Measurements from ENCODE around the gene INKA1. TPM values are rescaled to one million over a fixed set of nuclear protein-coding genes. Genes with fewer than 3 reads are reported as not detected.

Gene INKA1
- total and polyA plus RNA-seq, 9 donors = 8.2 to 17.6 (median 11.6) TPM

- peaks cover 30% of the 10 kb centered on the region for H3K36me3 ChIP-seq (ENCODE audit: control insufficient read depth, insufficient read depth, low read length)
- H3K4me1 ChIP-seq (ENCODE audit: control insufficient read depth, insufficient read depth, low read length) = peaks cover 27% of the 10 kb centered on the region
- H3K9me3 ChIP-seq (replicated peaks; ENCODE audit: control insufficient read depth, low read depth, low read length) = no peaks in the 10 kb centered on the region
- no peak overlapping the region for H3K4me3 ChIP-seq (ENCODE audit: low read length)
- DNase-seq = no peak
- H3K27me3 ChIP-seq (ENCODE audit: control insufficient read depth, insufficient read depth, low read length) = no peaks in the 10 kb centered on the region
- H3K27ac ChIP-seq (ENCODE audit: low read length) = no peak overlapping the region
- WGBS (ENCODE audit: insufficient coverage) = 81% methylated on average over 2 of the region's 7 CpGs
Observed at GRCh38 chr3:49841806-49842205, 38.7 kb downstream of the INKA1 start.

- peaks cover 27% of the 10 kb centered on the region for H3K4me1 ChIP-seq (ENCODE audit: control insufficient read depth, insufficient read depth, low read length)
- 77% methylated on average over 2 of the region's 3 CpGs for WGBS (ENCODE audit: insufficient coverage)
- no peak overlapping the region for H3K27ac ChIP-seq (ENCODE audit: low read length)
- peaks cover 29% of the 10 kb centered on the region for H3K36me3 ChIP-seq (ENCODE audit: control insufficient read depth, insufficient read depth, low read length)
- no peaks in the 10 kb centered on the region for H3K9me3 ChIP-seq (replicated peaks; ENCODE audit: control insufficient read depth, low read depth, low read length)
- no peaks in the 10 kb centered on the region for H3K27me3 ChIP-seq (ENCODE audit: control insufficient read depth, insufficient read depth, low read length)
- H3K4me3 ChIP-seq (ENCODE audit: low read length) = no peak overlapping the region
- DNase-seq = no peak
Observed at GRCh38 chr3:49842843-49843517, 39.9 kb downstream of the INKA1 start.

- Histone ChIP-seq H3K27me3 (ENCODE audit: control insufficient read depth, insufficient read depth, low read length) (no peaks in the 10 kb centered on the region), H3K4me1 (ENCODE audit: control insufficient read depth, insufficient read depth, low read length) (peaks cover 21% of the 10 kb centered on the region), H3K4me3 (ENCODE audit: low read length) (no peak overlapping the region), H3K9me3 (replicated peaks; ENCODE audit: control insufficient read depth, low read depth, low read length) (no peaks in the 10 kb centered on the region), H3K36me3 (ENCODE audit: control insufficient read depth, insufficient read depth, low read length) (peaks cover 29% of the 10 kb centered on the region), H3K27ac (ENCODE audit: low read length) (no peak overlapping the region)
- no peak for DNase-seq
- 76% methylated on average over 3 of the region's 5 CpGs for WGBS (ENCODE audit: insufficient coverage)
Observed at GRCh38 chr3:49844464-49845183, 41.6 kb downstream of the INKA1 start.

GRCh38 chr3:49845694-49846093, 42.6 kb downstream of the INKA1 start:
- WGBS (ENCODE audit: insufficient coverage) = 57% methylated on average over 1 of the region's 3 CpGs
- Histone ChIP-seq H3K4me3 (ENCODE audit: low read length) (no peak overlapping the region), H3K4me1 (ENCODE audit: control insufficient read depth, insufficient read depth, low read length) (peaks cover 10% of the 10 kb centered on the region)

More at GRCh38 chr3:49845694-49846093, 42.6 kb downstream of the INKA1 start:
- Histone ChIP-seq H3K27me3 (ENCODE audit: control insufficient read depth, insufficient read depth, low read length) (no peaks in the 10 kb centered on the region), H3K9me3 (replicated peaks; ENCODE audit: control insufficient read depth, low read depth, low read length) (no peaks in the 10 kb centered on the region), H3K36me3 (ENCODE audit: control insufficient read depth, insufficient read depth, low read length) (peaks cover 29% of the 10 kb centered on the region), H3K27ac (ENCODE audit: low read length) (no peak overlapping the region)
- no peak for DNase-seq

Other genes with a start within 250 kb of the INKA1 start
- gene BSN, start 248.8 kb upstream of the INKA1 start, total RNA-seq = 0.44 TPM
- gene BSN, start 248.8 kb upstream of the INKA1 start, polyA plus RNA-seq (ENCODE audit: insufficient read depth in 1 of 8, insufficient read length in 8 of 8, low replicate concordance in 1 of 8) = 1 to 10 TPM in 2 of 8 donors, under 1 TPM in 6; 0.48 to 1.2 (median 0.67) TPM
- gene APEH, start 128.9 kb upstream of the INKA1 start, total RNA-seq = 56.6 TPM
- 10 to 100 TPM; 53.6 to 71.3 (median 61.5) TPM for gene APEH, start 128.9 kb upstream of the INKA1 start, polyA plus RNA-seq (ENCODE audit: insufficient read depth in 1 of 8, insufficient read length in 8 of 8, low replicate concordance in 1 of 8)
- 7.0 TPM for gene MST1, start 113.8 kb upstream of the INKA1 start, total RNA-seq
- gene MST1, start 113.8 kb upstream of the INKA1 start, polyA plus RNA-seq (ENCODE audit: insufficient read depth in 1 of 8, insufficient read length in 8 of 8, low replicate concordance in 1 of 8) = 10 to 100 TPM in 3 of 8 donors, 1 to 10 TPM in 5; 7.1 to 30.3 (median 9.8) TPM
- gene RNF123, start 113.7 kb upstream of the INKA1 start, total RNA-seq = 20.4 TPM
- 10 to 100 TPM; 32.2 to 46.5 (median 37.0) TPM for gene RNF123, start 113.7 kb upstream of the INKA1 start, polyA plus RNA-seq (ENCODE audit: insufficient read depth in 1 of 8, insufficient read length in 8 of 8, low replicate concordance in 1 of 8)
- 1.2 TPM for gene AMIGO3, start 83.6 kb upstream of the INKA1 start, total RNA-seq
- gene AMIGO3, start 83.6 kb upstream of the INKA1 start, polyA plus RNA-seq (ENCODE audit: insufficient read depth in 1 of 8, insufficient read length in 8 of 8, low replicate concordance in 1 of 8) = 1 to 10 TPM; 1.6 to 3.8 (median 3.3) TPM
- gene GMPPB, start 79.3 kb upstream of the INKA1 start, total RNA-seq = 12.2 TPM
- gene GMPPB, start 79.3 kb upstream of the INKA1 start, polyA plus RNA-seq (ENCODE audit: insufficient read depth in 1 of 8, insufficient read length in 8 of 8, low replicate concordance in 1 of 8) = 10 to 100 TPM; 11.1 to 15.3 (median 12.7) TPM
- 12.6 TPM for gene IP6K1, start 16.7 kb upstream of the INKA1 start, total RNA-seq
- 10 to 100 TPM; 18.5 to 27.2 (median 23.7) TPM for gene IP6K1, start 16.7 kb upstream of the INKA1 start, polyA plus RNA-seq (ENCODE audit: insufficient read depth in 1 of 8, insufficient read length in 8 of 8, low replicate concordance in 1 of 8)
- gene CDHR4, start 3.4 kb upstream of the INKA1 start, total RNA-seq = not detected
- gene CDHR4, start 3.4 kb upstream of the INKA1 start, polyA plus RNA-seq (ENCODE audit: insufficient read depth in 1 of 8, insufficient read length in 8 of 8, low replicate concordance in 1 of 8) = under 1 TPM in 6 of 8 donors, not detected in 2; 0.06 to 0.52 (median 0.15) TPM
- gene UBA7, start 10.7 kb downstream of the INKA1 start, total RNA-seq = 23.3 TPM
- gene UBA7, start 10.7 kb downstream of the INKA1 start, polyA plus RNA-seq (ENCODE audit: insufficient read depth in 1 of 8, insufficient read length in 8 of 8, low replicate concordance in 1 of 8) = 10 to 100 TPM; 19.8 to 31.6 (median 23.6) TPM
- 4.5 TPM for gene TRAIP, start 53.3 kb downstream of the INKA1 start, total RNA-seq
- gene TRAIP, start 53.3 kb downstream of the INKA1 start, polyA plus RNA-seq (ENCODE audit: insufficient read depth in 1 of 8, insufficient read length in 8 of 8, low replicate concordance in 1 of 8) = 1 to 10 TPM; 3.8 to 6.7 (median 5.4) TPM
- gene CAMKV, start 66.6 kb downstream of the INKA1 start, total RNA-seq = 0.22 TPM
- 1 to 10 TPM in 2 of 8 donors, under 1 TPM in 6; 0.08 to 2.1 (median 0.57) TPM for gene CAMKV, start 66.6 kb downstream of the INKA1 start, polyA plus RNA-seq (ENCODE audit: insufficient read depth in 1 of 8, insufficient read length in 8 of 8, low replicate concordance in 1 of 8)
- gene MST1R, start 100.6 kb downstream of the INKA1 start, total RNA-seq = 1.2 TPM
- gene MST1R, start 100.6 kb downstream of the INKA1 start, polyA plus RNA-seq (ENCODE audit: insufficient read depth in 1 of 8, insufficient read length in 8 of 8, low replicate concordance in 1 of 8) = 1 to 10 TPM; 1.8 to 5.0 (median 3.4) TPM
- gene MON1A, start 126.5 kb downstream of the INKA1 start, total RNA-seq = 5.3 TPM
- 1 to 10 TPM; 6.7 to 8.4 (median 7.2) TPM for gene MON1A, start 126.5 kb downstream of the INKA1 start, polyA plus RNA-seq (ENCODE audit: insufficient read depth in 1 of 8, insufficient read length in 8 of 8, low replicate concordance in 1 of 8)
- 58.9 TPM for gene RBM6, start 136.9 kb downstream of the INKA1 start, total RNA-seq
- gene RBM6, start 136.9 kb downstream of the INKA1 start, polyA plus RNA-seq (ENCODE audit: insufficient read depth in 1 of 8, insufficient read length in 8 of 8, low replicate concordance in 1 of 8) = 10 to 100 TPM; 61.3 to 87.9 (median 72.8) TPM

Data from muscle of leg (tissue), 11 donors.